ENCODE results near the gene PFKP. TPM values are rescaled to one million over a fixed set of nuclear protein-coding genes. Genes with fewer than 3 reads are reported as not detected.

Gene PFKP
- total and polyA plus RNA-seq, 4 donors, result 15.1 to 49.8 (median 31.8) TPM

DNA sequence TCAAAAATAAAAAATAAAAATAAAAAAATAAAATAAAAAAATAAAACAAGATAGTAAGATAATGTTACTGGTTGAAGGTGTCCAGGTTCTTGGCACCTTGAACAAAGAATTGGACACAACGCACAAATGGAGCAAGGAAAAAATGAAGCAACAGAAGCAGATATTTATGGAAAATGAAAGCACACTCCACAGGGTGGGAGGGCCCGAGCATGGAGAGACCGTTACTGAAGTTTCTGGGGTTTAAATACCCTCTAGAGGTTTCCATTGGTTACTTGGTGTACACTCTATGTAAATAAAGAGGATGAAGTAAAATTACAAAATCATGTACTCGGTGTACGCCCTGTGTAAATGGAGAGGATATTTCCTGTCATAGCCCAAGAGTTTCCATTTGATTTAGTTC, 15.7 kb upstream of the PFKP start:
- no peak overlapping the region for H3K9ac ChIP-seq (ENCODE audit: insufficient read depth in 1 of 2, low read length in 2 of 2)
- TF ChIP-seq, protein P1, sequence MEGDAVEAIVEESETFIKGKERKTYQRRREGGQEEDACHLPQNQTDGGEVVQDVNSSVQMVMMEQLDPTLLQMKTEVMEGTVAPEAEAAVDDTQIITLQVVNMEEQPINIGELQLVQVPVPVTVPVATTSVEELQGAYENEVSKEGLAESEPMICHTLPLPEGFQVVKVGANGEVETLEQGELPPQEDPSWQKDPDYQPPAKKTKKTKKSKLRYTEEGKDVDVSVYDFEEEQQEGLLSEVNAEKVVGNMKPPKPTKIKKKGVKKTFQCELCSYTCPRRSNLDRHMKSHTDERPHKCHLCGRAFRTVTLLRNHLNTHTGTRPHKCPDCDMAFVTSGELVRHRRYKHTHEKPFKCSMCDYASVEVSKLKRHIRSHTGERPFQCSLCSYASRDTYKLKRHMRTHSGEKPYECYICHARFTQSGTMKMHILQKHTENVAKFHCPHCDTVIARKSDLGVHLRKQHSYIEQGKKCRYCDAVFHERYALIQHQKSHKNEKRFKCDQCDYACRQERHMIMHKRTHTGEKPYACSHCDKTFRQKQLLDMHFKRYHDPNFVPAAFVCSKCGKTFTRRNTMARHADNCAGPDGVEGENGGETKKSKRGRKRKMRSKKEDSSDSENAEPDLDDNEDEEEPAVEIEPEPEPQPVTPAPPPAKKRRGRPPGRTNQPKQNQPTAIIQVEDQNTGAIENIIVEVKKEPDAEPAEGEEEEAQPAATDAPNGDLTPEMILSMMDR (IDR thresholded peaks at IDR 0.05; ENCODE audit: control extremely low read depth, extremely low read depth), result no peak
- ATAC-seq (ENCODE audit: insufficient read depth, low FRiP score), result no peak

DNA sequence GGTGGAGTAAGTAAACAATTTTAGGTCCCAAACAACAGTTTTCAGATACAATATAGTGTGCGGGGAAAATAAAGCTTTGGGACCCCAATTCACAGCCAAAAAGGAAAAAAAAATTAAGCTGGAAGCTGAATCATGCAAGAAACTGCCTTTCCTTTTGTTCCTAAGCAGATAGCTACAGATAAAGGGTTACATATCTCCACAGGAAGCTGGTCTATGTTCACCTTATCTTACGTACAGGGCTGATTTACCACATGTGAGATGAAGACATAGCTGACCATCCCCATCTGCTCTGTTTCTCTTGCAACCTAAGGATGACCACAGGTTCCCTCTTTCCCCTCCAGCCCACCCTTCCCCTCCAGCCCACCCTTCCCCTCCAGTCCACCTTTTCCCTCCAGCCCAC, 14.2 kb upstream of the PFKP start:
- H3K4me1 ChIP-seq (ENCODE audit: control insufficient read depth in 5 of 5, insufficient read depth in 5 of 5, low read length in 5 of 5), result no peaks in the 10 kb centered on the region
- H3K9ac ChIP-seq (ENCODE audit: insufficient read depth in 1 of 2, low read length in 2 of 2), result no peak overlapping the region
- no peak overlapping the region for H3K27ac ChIP-seq (ENCODE audit: low read depth in 1 of 2, low read length in 1 of 2)
- 67 to 74% methylated on average over 2 of the region's 2 CpGs for WGBS, 2 donors
- ATAC-seq (ENCODE audit: insufficient read depth, low FRiP score), result no peak
- H3K27me3 ChIP-seq (ENCODE audit: control insufficient read depth in 3 of 3, insufficient read depth in 3 of 3, low read length in 2 of 3), result peaks cover 0 to 13% (median 0%) of the 10 kb centered on the region in 3 donors
- TF ChIP-seq, protein P1 (IDR thresholded peaks at IDR 0.05; ENCODE audit: control extremely low read depth, extremely low read depth), result no peak
- no peak overlapping the region for H3K4me3 ChIP-seq
- H3K9me3 ChIP-seq (ENCODE audit: control insufficient read depth in 4 of 4, insufficient read depth in 3 of 4, low read length in 3 of 4), result peaks cover 0 to 2% (median 0%) of the 10 kb centered on the region in 4 donors
- H3K36me3 ChIP-seq (ENCODE audit: control insufficient read depth in 4 of 4, insufficient read depth in 4 of 4, low read length in 4 of 4), result no peaks in the 10 kb centered on the region
- no peak for DNase-seq

More for the DNA sequence above, 15.7 kb upstream of the PFKP start:
- Histone ChIP-seq H3K27me3 (ENCODE audit: control insufficient read depth in 3 of 3, insufficient read depth in 3 of 3, low read length in 2 of 3) (peaks cover 0 to 13% (median 0%) of the 10 kb centered on the region in 3 donors), H3K9me3 (ENCODE audit: control insufficient read depth in 4 of 4, insufficient read depth in 3 of 4, low read length in 3 of 4) (peaks cover 0 to 2% (median 0%) of the 10 kb centered on the region in 4 donors), H3K36me3 (ENCODE audit: control insufficient read depth in 4 of 4, insufficient read depth in 4 of 4, low read length in 4 of 4) (no peaks in the 10 kb centered on the region), H3K4me1 (ENCODE audit: control insufficient read depth in 5 of 5, insufficient read depth in 5 of 5, low read length in 5 of 5) (peaks cover 0 to 8% (median 0%) of the 10 kb centered on the region in 5 donors), H3K4me3 (no peak overlapping the region), H3K27ac (ENCODE audit: low read depth in 1 of 2, low read length in 1 of 2) (no peak overlapping the region)
- no peak for DNase-seq
- 68 to 83% methylated on average over 5 of the region's 5 CpGs for WGBS, 2 donors

DNA sequence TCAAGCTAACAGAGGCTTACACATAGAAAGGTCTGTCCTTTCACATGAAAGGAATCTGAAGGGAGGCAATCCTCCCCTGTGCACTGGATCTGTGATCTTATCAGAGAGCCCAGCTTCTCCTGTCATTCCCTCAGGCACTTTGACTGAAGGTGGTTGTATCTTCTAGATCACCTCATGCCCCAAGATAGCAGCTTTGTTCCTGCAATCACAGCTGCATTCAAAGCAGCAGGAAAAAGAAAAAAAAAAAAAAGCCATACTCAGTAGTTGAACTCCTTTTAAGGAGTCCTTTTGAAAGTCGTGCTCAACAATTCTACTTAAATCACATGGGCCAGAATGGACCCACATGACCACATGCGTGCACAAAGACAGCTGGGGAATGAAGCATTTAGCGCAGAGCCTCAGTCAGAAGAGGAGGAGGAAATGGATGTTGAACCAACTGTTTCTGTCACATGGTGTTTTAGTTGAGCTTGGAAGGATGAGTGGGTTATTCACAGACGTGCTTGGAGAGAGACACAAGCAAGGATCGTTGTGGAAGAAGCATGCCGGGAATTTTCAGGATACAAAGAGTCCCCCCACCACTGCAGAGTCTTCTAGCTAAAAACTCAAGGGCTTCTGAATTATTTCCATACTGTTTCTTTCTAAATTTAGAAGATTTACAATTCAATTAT, 13.0 kb upstream of the PFKP start:
- H3K36me3 ChIP-seq (ENCODE audit: control insufficient read depth in 4 of 4, insufficient read depth in 4 of 4, low read length in 4 of 4), result no peaks in the 10 kb centered on the region
- no peak overlapping the region for H3K9ac ChIP-seq (ENCODE audit: insufficient read depth in 1 of 2, low read length in 2 of 2)
- no peaks in the 10 kb centered on the region for H3K4me1 ChIP-seq (ENCODE audit: control insufficient read depth in 5 of 5, insufficient read depth in 5 of 5, low read length in 5 of 5)
- TF ChIP-seq, protein P1 (IDR thresholded peaks at IDR 0.05; ENCODE audit: control extremely low read depth, extremely low read depth), result no peak
- ATAC-seq (ENCODE audit: insufficient read depth, low FRiP score), result no peak
- no peak overlapping the region for H3K27ac ChIP-seq (ENCODE audit: low read depth in 1 of 2, low read length in 1 of 2)
- H3K4me3 ChIP-seq, result no peak overlapping the region
- 50 to 67% methylated on average over 6 of the region's 6 CpGs for WGBS, 2 donors
- DNase-seq, result no peak
- H3K9me3 ChIP-seq (ENCODE audit: control insufficient read depth in 4 of 4, insufficient read depth in 3 of 4, low read length in 3 of 4), result peaks cover 0 to 2% (median 0%) of the 10 kb centered on the region in 4 donors
- H3K27me3 ChIP-seq (ENCODE audit: control insufficient read depth in 3 of 3, insufficient read depth in 3 of 3, low read length in 2 of 3), result peaks cover 0 to 18% (median 0%) of the 10 kb centered on the region in 3 donors

Data from lung (tissue), 12 donors.